Measurements from ENCODE around the gene WDPCP. TPM values are rescaled to one million over a fixed set of nuclear protein-coding genes. Genes with fewer than 3 reads are reported as not detected.
A peak's percentile ranks its signal among the peaks of the same experiment; 100 is the strongest.
"Not testable (repeated sequence)": the region's sequence is repeated elsewhere in the genome, so short reads cannot be mapped to it uniquely, and the experiment has no call there.

Gene WDPCP
- total RNA-seq, 2 donors from 2014 or later = 8.4 to 12.6 TPM

DNA sequence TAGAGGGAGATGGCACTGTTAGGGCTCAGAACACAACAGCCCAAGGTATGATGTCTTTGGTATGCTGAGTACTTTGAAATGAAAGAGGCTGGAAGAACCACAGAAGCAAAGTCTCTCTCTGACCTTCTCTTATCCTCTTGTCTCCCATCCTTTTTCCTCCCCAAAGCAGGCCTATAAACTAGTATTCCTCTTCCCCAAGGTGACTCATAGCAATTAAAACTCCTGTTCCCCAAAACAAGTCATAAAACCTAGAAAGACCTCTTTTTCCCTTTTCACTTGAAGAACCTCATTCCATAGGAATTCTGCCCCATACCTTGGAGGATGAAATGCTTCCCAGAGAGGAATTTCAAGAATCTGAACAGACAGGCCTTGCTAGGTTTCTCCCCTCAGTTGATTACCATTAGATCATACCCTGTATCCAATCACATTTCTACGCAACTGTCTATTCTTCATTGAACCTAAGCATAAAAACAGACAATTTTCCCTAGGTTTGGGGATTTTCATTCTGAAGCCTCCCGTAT is 26.2 kb upstream of the WDPCP start:
- H3K36me3 ChIP-seq = no peaks in the 10 kb centered on the region
- H3K4me1 ChIP-seq (replicated peaks) = no peaks in the 10 kb centered on the region
- no peaks in the 10 kb centered on the region for H3K27me3 ChIP-seq (replicated peaks; ENCODE audit: insufficient read depth)
- whole genome bisulfite sequencing = 63% methylated on average over 2 of the region's 2 CpGs
- intact Hi-C loops (cut with DNase I) = no loop called here
- DNase-seq (ENCODE audit: low spot score) = no peak
- H3K9me3 ChIP-seq = no peaks in the 10 kb centered on the region
- peak overlapping the region in 1 of 2 donors; percentile 64 for H3K27ac ChIP-seq
- TF ChIP-seq POLR2AphosphoS5 (IDR thresholded peaks at IDR 0.05) (no peak), POLR2A (IDR thresholded peaks at IDR 0.05) (no peak)
- TF ChIP-seq, protein P1, sequence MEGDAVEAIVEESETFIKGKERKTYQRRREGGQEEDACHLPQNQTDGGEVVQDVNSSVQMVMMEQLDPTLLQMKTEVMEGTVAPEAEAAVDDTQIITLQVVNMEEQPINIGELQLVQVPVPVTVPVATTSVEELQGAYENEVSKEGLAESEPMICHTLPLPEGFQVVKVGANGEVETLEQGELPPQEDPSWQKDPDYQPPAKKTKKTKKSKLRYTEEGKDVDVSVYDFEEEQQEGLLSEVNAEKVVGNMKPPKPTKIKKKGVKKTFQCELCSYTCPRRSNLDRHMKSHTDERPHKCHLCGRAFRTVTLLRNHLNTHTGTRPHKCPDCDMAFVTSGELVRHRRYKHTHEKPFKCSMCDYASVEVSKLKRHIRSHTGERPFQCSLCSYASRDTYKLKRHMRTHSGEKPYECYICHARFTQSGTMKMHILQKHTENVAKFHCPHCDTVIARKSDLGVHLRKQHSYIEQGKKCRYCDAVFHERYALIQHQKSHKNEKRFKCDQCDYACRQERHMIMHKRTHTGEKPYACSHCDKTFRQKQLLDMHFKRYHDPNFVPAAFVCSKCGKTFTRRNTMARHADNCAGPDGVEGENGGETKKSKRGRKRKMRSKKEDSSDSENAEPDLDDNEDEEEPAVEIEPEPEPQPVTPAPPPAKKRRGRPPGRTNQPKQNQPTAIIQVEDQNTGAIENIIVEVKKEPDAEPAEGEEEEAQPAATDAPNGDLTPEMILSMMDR (IDR thresholded peaks at IDR 0.05) = no peak
- no peak overlapping the region for H3K4me3 ChIP-seq

DNA sequence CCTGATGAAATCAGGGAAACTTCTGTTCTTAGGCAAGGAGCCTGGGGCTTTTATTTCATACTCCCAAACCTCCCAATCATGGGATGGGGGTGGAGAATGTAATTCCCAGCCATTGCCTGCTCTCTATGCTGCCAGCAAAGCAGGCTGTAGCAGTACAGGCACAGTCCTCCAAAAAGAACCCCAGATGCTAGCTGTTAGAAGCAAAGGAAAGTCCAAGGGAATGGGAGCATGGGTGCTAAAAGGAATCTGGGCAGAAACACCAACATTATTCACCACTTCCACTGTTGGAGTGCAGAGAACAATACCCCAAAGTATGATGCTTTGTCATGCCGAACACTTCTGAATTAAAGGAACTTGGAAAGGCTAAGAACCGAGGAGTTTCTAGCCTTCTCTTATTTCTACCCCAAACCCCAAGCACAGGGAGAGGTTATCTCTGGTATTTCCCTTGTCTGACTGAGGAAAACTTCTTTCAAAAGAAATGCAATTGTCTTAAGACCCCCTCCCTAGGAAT is 25.2 kb upstream of the WDPCP start:
- whole genome bisulfite sequencing = 86% methylated on average over 2 of the region's 2 CpGs
- Histone ChIP-seq H3K9me3 (no peaks in the 10 kb centered on the region), H3K27me3 (replicated peaks; ENCODE audit: insufficient read depth) (no peaks in the 10 kb centered on the region), H3K36me3 (no peaks in the 10 kb centered on the region), H3K4me1 (replicated peaks) (no peaks in the 10 kb centered on the region), H3K27ac (no peak overlapping the region), H3K4me3 (no peak overlapping the region)
- TF ChIP-seq POLR2A (IDR thresholded peaks at IDR 0.05) (no peak), POLR2AphosphoS5 (IDR thresholded peaks at IDR 0.05) (no peak)
- TF ChIP-seq, protein P1 (IDR thresholded peaks at IDR 0.05) = no peak
- intact Hi-C loops (cut with DNase I) = no loop called here
- no peak for DNase-seq (ENCODE audit: low spot score)

DNA sequence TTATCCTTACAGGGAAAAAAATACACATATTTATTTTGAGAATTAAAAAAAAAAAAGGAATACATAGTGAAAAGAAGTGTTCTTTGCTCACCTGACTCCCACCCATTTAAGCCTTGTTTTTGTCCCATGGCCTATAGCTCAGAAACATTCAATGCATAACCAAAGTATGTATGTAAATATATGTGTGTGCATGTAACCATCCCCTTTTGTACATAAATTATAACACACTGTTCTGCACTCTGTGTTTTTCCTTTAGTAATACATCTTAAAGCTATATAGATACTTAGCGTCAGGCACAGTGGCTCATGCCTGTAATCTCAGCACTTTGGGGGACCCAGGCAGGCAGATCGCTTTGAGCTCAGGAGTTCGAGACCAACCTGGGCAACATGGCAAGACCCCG is 22.2 kb upstream of the WDPCP start:
- H3K4me3 ChIP-seq = no peak overlapping the region
- H3K36me3 ChIP-seq = peaks cover 0 to 2% of the 10 kb centered on the region in 2 donors
- no peak for DNase-seq (ENCODE audit: low spot score)
- H3K4me1 ChIP-seq (replicated peaks) = no peaks in the 10 kb centered on the region
- H3K27me3 ChIP-seq (replicated peaks; ENCODE audit: insufficient read depth) = no peaks in the 10 kb centered on the region
- intact Hi-C loops (cut with DNase I) = no loop called here
- no peaks in the 10 kb centered on the region for H3K9me3 ChIP-seq
- no peak overlapping the region for H3K27ac ChIP-seq
- TF ChIP-seq POLR2AphosphoS5 (IDR thresholded peaks at IDR 0.05) (no peak), POLR2A (IDR thresholded peaks at IDR 0.05) (no peak)
- WGBS = 95% methylated on average over 4 of the region's 4 CpGs

DNA sequence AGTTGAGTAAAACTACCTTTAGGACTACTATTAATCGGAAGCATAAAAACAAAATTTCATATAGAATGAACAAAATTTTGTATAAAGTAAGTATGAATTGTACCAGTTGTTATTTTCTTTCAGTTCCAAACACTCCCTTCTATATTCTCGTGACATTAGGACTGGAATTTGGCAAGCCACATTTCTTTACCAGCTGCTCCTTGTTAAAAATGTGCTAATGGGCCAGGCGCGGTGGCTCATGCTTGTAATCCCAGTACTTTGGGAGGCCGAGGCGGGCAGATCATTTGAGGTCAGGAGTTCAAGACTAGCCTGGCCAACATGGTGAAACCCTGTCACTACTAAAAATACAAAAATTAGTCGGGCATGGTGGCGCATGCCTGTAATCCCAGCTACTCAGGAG is 20.6 kb upstream of the WDPCP start:
- H3K4me3 ChIP-seq; H3K9me3 ChIP-seq; DNase-seq (ENCODE audit: low spot score); H3K4me1 ChIP-seq (replicated peaks); intact Hi-C loops (cut with DNase I); H3K27me3 ChIP-seq (replicated peaks; ENCODE audit: insufficient read depth); H3K27ac ChIP-seq: not testable (repeated sequence)
- WGBS = 81% methylated on average over 8 of the region's 8 CpGs
- peaks cover 0 to 12% of the 10 kb centered on the region in 2 donors for H3K36me3 ChIP-seq

DNA sequence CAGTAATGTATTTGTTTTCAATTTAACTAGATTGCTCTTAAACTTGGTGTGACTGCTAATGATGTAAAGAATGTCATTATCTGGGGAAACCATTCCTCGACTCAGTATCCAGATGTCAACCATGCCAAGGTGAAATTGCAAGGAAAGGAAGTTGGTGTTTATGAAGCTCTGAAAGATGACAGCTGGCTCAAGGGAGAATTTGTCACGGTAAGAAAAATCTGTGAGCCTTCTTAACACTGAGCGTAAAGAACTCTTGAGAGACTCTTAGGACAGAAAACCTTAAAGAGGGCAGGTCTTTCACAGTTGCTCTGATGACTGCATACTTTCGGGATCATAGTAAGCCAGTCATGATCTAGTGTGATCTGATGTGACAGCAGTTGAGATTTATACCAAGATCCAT is 16.4 kb upstream of the WDPCP start:
- TF ChIP-seq POLR2AphosphoS5 (IDR thresholded peaks at IDR 0.05) (no peak), POLR2A (IDR thresholded peaks at IDR 0.05) (no peak)
- TF ChIP-seq, protein P1 (IDR thresholded peaks at IDR 0.05) = no peak
- Histone ChIP-seq H3K27ac (no peak overlapping the region), H3K4me3 (no peak overlapping the region), H3K36me3 (peaks cover 0 to 16% of the 10 kb centered on the region in 2 donors), H3K4me1 (replicated peaks) (no peaks in the 10 kb centered on the region), H3K27me3 (replicated peaks; ENCODE audit: insufficient read depth) (no peaks in the 10 kb centered on the region), H3K9me3 (no peaks in the 10 kb centered on the region)
- intact Hi-C loops (cut with DNase I) = no loop called here
- DNase-seq (ENCODE audit: low spot score) = no peak
- 62% methylated on average over 4 of the region's 4 CpGs for WGBS

DNA sequence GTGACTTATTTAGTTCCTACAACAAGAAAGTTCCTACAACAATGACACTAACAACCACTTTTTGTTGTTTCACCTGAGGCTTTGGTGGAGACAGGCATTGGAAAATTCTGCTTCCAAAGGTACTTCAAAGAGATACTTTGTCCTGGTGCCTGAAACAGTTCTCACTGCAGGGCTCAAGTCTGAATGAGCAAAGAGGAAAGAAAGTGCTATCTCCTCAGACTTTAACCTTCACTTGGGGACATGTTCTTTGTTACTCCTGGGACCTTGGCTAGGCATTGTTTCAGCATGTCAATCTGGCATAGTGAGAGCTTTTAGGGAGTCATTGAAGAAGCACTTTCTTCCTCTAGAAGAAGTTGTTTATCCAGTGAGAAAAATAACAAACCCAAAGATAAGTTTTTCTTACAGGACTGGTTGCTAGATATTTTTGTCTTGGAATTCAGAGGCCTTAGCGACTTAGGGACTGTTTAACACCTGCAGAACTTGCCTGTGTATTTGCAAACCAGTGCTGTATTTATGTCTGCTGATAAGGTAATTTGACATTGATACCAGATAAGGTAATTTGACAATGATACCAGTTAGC is 12.7 kb upstream of the WDPCP start:
- intact Hi-C loops (cut with DNase I) = no loop called here
- WGBS = 74% methylated on average over 1 of the region's 1 CpG
- Histone ChIP-seq H3K36me3 (peaks cover 0 to 16% of the 10 kb centered on the region in 2 donors), H3K27me3 (replicated peaks; ENCODE audit: insufficient read depth) (no peaks in the 10 kb centered on the region), H3K4me1 (replicated peaks) (no peaks in the 10 kb centered on the region), H3K27ac (no peak overlapping the region), H3K4me3 (no peak overlapping the region), H3K9me3 (no peaks in the 10 kb centered on the region)
- TF ChIP-seq POLR2A (IDR thresholded peaks at IDR 0.05) (no peak), POLR2AphosphoS5 (IDR thresholded peaks at IDR 0.05) (no peak)
- TF ChIP-seq, protein P1 (IDR thresholded peaks at IDR 0.05) = no peak
- no peak for DNase-seq (ENCODE audit: low spot score)
